Choroid plexus epithelial cell (primary cell): ENCODE results near the gene RNLS.

Experiments
- DNase-seq: peaks from one replicate; pipeline ENCODE4 v3.0.0-alpha.2; 2010; ENCODE audit warnings: low read depth
- H3K4me3 ChIP-seq: 2 replicates; pipeline ENCODE4 v1.5.1; 2011; ENCODE audit warnings: low read depth, mild to moderate bottlenecking, control low read depth, low read length, moderate library complexity
- CTCF ChIP-seq: conservative IDR thresholded peaks from 2 replicates; pipeline ENCODE4 v1.5.1; 2011; ENCODE audit warnings: low read depth, mild to moderate bottlenecking, control low read depth, inconsistent platforms, low read length, moderate library complexity

Gene RNLS

GRCh38 chr10:88273567-88273966 is 309.6 kb downstream of the RNLS start:
- no peak overlapping the region for H3K4me3 ChIP-seq
- DNase-seq, result no peak
- no peak for TF ChIP-seq CTCF

GRCh38 chr10:88271761-88272543 is 311.2 kb downstream of the RNLS start:
- peak; percentile 50 for DNase-seq
- no peak for TF ChIP-seq CTCF
- no peak overlapping the region for H3K4me3 ChIP-seq

GRCh38 chr10:88270871-88271713 is 312.0 kb downstream of the RNLS start:
- DNase-seq, result peak; percentile 73
- TF ChIP-seq CTCF, result no peak
- no peak overlapping the region for H3K4me3 ChIP-seq

- no peak overlapping the region for H3K4me3 ChIP-seq
- no peak for DNase-seq
- TF ChIP-seq CTCF, result no peak
Observed at GRCh38 chr10:88270061-88270808, 312.9 kb downstream of the RNLS start.

GRCh38 chr10:88262591-88263234 is 320.4 kb downstream of the RNLS start:
- DNase-seq, result no peak
- no peak for TF ChIP-seq CTCF
- no peak overlapping the region for H3K4me3 ChIP-seq

GRCh38 chr10:88261152-88261551 is 322.0 kb downstream of the RNLS start:
- H3K4me3 ChIP-seq, result no peak overlapping the region
- DNase-seq, result no peak
- no peak for TF ChIP-seq CTCF
